HG03354 (cell line): ENCODE data around the gene CARS2.
"Not testable (repeated sequence)": the region's sequence is repeated elsewhere in the genome, so short reads cannot be mapped to it uniquely, and the experiment has no call there.

ENCODE experiments used
- ATAC-seq: cut with Tn5 transposase; IDR thresholded peaks from one replicate; pipeline ENCODE4 v1.9.1; 2021; ENCODE audit warnings: mild to moderate bottlenecking; ENCODE audit not compliant: unreplicated experiment, poor library complexity, severe bottlenecking

CARS2 gene

DNA sequence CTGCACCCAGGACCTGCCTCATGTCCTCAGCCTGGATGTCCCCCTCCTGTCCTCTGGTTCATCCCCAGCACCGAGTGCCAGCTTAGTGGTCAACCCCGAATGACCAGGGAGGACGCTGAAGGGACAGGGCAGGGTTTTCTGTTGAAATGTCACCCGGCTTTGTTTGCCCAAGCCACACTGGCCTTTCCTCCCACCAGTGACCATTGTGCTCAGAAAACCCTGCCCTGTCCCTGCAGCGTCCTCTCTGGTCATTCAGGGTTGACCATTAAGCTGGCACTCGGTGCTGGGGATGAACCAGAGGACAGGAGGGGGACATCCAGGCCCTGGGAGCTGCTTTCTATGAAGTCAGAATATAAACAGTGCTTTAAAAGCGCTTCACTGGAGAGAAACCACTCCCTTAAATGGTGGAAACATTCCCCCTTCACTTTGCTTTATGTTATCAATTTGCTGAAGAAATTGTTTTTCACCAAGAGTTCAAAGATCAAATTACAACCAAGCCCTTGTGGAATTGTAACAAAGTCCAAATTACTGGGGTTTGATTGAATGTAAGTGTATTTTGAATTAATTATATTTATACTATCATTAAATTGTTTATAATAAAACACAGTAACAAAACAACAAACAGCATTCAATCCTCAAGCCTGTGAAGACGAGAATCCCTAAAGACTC is 21.4 kb downstream of the CARS2 start:
- ATAC-seq: no peak

DNA sequence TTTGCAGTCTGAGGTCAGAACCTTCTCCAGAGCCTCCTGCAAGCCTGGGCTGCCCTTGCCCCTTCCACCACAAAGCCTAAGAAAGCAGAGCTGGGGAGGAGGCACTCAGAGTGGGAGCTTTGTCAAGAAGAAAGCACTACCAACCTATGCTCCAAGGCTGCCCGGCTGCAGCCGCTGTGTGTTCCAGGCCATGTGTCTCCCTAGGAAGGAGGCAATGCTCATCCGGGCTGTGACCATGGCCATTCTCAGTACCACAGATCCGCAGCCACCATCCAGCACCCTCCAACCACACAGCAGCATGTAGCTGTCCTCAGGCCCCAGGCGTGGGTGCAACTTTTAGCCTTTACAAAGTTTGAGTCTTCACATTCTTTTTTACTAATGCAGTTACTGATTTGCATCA is 22.0 kb downstream of the CARS2 start:
- ATAC-seq: no peak

- no peak for ATAC-seq
Observed at GRCh38 chr13:110683203-110683883, 22.6 kb downstream of the CARS2 start.

DNA sequence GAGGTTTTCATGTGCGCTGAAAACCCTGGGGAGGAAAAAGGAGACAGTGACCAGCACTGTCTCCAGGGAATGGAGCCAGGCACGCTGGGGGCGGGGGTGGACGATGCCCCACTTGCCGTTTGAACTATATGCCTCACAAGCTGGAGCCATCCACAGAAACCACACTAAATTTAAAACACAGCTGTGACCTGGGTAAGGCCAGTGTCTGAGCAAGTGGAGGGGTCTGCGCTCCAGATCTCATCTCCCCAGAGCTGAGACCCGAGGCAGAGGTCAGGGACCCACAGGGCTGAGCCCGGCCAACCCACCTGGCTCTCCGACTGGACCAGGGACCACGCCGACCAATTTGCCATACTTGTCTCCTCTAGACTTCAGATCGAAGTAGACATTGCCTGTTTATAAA is 23.2 kb downstream of the CARS2 start:
- no peak for ATAC-seq

DNA sequence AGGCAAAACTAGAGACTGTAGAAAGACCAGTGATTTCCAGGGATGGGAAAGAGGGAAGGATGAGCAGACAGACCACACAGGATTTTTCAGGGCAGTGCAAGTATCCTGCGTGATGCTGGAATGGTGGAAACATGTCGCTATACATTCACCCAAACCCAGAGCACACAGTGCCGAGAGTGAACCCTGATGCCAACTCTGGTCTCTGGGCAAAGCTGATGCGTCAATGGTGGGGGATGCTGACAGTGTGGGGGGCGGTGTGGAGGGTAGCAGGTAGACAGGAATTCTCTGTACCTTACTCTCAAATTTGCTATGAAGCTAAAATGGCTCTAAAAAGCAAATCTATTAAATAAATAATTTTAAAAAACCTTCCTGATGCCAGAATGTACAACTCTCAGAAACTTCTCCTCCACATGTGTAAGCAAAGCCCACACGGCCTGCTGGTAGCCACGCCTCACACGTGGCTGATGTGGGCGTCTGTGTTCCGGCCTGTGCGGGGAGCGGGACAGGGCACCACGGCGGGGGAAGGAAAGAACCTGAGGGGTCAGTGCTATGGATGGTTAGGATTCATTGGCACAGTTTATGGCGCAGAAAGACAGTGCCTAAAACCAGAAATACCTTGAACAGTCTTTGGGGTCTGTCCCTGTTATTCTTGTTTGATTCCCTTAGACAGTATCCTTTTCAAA is 23.9 kb downstream of the CARS2 start:
- ATAC-seq: no peak

- ATAC-seq: no peak
Observed at GRCh38 chr13:110680852-110681251, 25.1 kb downstream of the CARS2 start.

- no peak for ATAC-seq
Observed at GRCh38 chr13:110677731-110678545, 28.0 kb downstream of the CARS2 start.

DNA sequence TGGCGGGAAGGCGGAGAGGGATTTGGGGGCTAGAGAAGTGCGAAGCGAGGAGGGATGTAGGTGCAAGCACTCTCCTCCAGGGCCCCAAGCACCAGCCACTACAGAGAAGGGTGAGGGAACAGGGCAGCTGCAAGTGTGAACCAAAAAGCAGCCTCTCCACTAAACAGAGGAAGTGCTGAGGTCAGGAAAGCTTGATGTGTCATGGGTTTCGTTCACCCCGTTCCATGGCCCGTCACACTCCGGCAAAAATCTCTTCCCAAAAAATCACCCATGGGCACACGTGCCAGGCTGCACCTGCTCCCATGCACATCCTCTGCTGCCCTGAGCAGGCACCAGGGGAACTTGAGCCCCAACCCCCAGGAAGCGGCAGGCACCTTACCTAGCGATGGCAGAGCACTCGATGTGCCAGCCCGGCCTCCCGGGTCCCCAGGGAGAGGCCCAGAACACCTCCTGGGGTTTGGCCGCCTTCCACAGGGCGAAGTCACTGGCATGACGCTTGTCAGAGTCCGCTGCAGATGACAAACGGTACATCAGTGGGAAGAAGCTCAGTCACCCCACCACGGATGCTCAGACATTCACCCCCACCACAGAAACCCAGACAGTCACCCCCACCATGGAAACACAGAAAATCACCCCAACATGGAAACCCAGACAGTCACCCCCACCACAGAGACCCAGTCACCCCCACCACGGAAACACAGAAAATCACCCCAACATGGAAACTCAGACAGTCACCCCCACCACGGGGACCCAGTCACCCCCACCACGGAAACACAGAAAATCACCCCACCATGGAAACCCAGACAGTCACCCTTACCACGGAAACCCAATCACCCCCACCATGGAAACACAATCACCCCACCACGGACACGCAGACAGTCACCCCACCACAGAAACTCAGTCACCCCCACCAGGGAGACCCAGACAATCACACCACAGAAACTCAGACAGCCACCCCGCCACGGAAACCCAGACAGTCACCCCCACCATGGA is 29.0 kb downstream of the CARS2 start:
- ATAC-seq: peak; percentile 75

DNA sequence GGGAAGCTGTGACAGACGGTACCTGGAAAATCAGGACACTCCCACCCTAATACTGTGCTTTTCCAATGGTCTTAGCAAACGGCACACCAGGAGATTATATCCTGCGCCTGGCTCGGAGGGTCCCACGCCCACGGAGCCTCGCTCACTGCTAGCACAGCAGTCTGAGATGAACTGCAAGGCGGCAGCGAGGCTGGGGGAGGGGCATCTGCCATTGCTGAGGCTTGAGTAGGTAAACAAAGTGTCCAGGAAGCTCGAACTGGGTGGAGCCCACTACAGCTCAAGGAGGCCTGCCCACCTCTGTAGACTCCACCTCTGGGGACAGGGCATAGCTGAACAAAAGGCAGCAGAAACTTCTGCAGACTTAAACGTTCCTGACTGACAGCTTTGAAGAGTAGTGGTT is 36.1 kb downstream of the CARS2 start:
- ATAC-seq: not testable (repeated sequence)

- ATAC-seq: no peak
Observed at GRCh38 chr13:110669036-110669435, 36.9 kb downstream of the CARS2 start.

- ATAC-seq: no peak
Observed at GRCh38 chr13:110666255-110666533, 39.7 kb downstream of the CARS2 start.

DNA sequence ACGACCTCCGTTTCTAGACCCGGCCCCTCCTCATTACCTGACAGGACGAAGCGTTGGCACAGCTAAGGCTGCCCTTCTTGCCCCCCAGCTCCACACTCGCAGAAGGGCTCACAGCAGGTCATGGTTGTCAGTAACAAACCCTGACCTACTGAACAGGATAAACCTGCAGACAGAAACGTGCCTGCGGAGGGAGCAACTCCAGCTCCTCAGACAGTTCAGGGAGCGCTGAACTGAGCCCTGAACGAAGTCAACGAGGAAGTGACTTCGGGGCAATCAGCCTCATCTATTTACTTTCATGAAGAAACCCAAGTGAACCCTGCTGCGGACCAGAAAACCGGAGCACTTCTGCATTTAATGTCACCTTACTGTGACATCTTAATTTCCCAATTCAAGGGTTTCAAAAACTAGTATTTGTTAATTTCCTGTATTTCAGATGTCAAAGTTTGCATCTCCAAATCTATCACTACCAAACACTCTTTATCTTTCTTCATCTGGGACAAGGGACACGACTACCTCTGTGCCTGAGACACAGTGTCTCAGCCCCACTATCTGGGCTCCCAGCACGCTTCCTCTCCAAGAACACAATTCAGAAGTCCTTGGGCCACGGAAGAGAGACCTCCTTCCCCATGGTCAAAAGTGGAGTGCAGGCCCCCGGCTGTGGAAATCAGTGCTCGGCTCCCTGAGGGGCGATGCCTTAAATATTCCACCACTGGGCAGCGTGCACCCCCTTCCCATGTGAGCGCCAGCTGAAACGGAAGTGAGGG is 40.2 kb downstream of the CARS2 start:
- no peak for ATAC-seq

GRCh38 chr13:110664673-110665072 is 41.2 kb downstream of the CARS2 start:
- no peak for ATAC-seq

DNA sequence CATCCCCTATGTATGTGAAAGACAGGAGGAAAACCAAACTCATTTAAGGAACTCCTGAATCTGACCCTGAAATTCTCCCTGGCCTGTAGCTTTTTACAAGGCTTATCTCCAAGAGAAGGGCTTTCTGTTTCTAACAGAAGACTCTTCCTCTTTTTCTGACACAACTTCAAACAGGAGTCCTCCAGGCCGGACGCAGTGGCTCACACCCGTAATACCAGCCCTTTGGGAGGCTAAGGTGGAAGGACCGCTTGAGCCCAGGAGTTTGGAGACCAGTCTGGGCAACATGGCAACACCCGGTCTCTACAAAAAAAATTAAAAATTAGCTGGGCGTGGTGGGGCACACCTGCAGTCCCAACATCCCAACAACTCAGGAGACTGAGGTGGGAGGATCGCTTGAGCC is 41.9 kb downstream of the CARS2 start:
- no peak for ATAC-seq

DNA sequence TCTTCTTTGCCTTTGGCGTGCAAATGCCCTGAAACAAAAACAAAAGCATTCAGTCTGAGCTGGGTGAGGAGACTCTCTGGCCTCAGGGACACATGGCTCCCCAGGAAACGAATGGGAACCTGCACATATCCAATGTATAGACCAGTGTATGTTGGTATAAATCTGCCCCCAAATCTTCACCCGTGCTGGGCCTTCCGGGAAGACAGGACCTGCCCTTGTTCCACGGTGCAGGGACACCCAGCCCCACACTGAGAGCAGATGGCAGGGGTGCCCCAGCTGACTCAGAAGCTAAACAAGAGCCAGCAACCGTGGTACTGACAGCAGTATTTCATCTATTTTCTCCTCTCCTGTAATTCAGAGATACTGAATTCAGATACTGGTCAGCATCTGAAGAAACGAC is 42.4 kb downstream of the CARS2 start:
- no peak for ATAC-seq

DNA sequence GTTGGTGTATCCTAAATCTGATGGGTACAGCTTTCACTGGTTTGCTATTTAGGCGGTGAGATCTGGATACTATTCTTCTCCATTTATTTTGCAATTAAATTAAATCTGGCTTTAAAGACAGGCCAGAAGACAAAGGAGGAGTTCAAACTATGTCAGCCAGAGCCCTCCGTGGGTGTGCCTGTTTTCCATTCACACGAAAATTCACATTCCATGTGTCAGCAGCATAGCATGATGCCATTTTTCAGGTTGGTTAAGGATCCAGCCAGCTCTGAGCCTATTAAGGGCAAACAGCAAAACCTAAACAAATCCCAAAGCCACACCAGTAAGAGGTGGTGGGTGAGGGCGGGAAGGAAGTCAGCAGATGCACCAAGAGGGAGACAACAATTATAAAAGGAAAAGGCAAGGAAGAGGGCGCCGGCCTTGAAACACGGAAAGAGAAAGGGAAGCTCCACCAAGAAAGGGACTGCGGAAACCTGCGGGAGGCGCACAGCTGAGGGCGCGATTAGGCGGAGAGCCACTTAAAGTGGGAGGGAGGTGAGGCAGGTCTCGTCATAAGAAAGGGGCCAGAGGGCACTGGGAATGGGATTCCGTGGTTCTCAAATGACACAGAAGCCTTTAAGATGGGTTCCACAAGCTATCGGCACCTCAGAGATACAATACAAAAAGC is 43.0 kb downstream of the CARS2 start:
- no peak for ATAC-seq

GRCh38 chr13:110662091-110662490 is 43.8 kb downstream of the CARS2 start:
- no peak for ATAC-seq

GRCh38 chr13:110661256-110661655 is 44.7 kb downstream of the CARS2 start:
- ATAC-seq: no peak
